ENCODE results near the gene ID1. TPM values are rescaled to one million over a fixed set of nuclear protein-coding genes. Genes with fewer than 3 reads are reported as not detected.

Gene ID1
- total and polyA plus RNA-seq, 10 of the 15 experiments (the other 5 are each of a cell fraction or from before 2014, with no cell fraction given) = 0.09 to 1.3 (median 0.47) TPM; not detected in 2

DNA sequence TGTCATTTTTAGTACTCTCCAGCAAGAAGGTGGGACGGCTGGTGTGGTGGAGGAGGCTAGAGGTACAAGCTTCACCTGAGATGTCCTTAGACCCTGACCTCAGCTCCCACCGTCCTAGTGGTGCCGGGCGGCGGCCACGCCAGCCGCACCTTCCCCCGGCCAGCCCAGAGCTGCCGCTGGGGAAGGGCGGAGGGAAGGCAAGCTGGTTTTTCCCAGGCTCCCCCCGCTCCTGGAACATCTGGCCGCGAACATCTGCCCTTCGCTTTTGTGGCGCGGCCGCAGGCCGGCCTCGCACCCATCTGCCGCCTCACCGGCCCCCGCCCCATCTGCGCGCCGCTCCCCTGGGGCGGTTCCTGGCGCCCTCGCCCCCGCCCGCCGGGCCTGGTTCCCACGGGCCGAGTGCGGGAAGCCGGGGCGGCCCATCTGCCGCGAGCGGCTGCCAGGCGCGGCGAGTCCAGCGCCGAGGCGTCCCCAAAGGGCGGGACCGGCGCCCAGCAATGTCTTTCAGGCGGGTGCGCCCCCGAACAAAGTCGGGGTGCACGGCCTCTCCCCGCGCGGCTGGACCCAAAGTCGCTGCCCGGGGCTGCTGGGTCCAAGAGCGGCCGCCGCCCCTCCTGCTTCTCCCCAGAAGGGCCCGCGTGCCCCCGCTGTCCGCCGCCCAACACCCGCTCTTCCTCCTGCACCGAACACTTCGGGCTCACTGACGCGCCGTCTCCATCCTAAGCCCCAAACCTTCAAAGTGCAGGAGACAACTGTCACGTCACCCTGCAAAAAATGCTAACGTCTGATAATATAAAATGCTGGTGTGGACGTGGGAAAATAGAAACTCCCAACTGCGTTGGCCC, 17.3 kb upstream of the ID1 start (continued):
- no peak for TF ChIP-seq CHD2 (IDR thresholded peaks at IDR 0.05; ENCODE audit: borderline replicate concordance, low read depth, low read length)
- TF ChIP-seq DPF2 (IDR thresholded peaks at IDR 0.05) = peak; percentile 54; the same call in 1 of the 2 replicates
- TF ChIP-seq TARDBP (IDR thresholded peaks at IDR 0.05; ENCODE audit: borderline replicate concordance) = no peak
- no peak for TF ChIP-seq EP300 (IDR thresholded peaks at IDR 0.05; ENCODE audit: borderline replicate concordance in 1 of 2, control insufficient read depth in 1 of 2, low read depth in 2 of 2, low read length in 2 of 2)
- no peak for TF ChIP-seq HDAC2 (IDR thresholded peaks at IDR 0.05)
- TF ChIP-seq BACH1 (IDR thresholded peaks at IDR 0.05; ENCODE audit: borderline replicate concordance) = 0 out of 2 replicates have a peak, but pooled peaks have one; percentile 35
- peak; percentile 72 for TF ChIP-seq SUZ12 (IDR thresholded peaks at IDR 0.05; ENCODE audit: unreplicated experiment)
- peak; percentile 76 for TF ChIP-seq MEF2B (IDR thresholded peaks at IDR 0.05; ENCODE audit: partially characterized antibody, poor library complexity, severe bottlenecking)

DNA sequence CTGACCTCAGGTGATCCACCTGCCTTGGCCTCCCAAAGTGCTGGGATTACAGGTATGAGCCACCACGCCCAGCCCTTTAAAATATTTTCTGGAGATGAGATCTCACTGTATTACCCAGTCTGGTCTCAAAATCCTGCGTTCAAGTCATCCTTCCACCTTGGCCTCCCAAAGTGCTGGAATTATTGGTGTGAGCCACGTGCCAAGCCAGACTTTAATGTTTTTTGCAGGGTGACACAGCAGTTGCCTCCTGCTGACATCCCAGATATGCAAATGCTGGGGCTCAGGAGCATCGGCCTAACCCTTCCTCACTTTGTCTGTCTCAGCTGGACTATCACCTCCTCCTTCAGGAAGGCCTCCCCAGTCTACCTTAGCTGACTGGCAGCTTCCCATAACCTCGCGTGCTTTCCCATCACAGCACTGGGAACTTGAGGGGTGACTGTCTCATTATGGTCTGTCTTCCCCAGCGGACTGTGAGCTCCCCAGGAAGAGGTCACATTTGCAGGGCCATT, 14.3 kb upstream of the ID1 start:
- no peak overlapping the region for H3K4me3 ChIP-seq
- ChIA-PET SMC1A (ENCODE audit: uncharacterized antibody, unreplicated experiment) (interaction anchor here (0.6 to 0.9 kb wide), 2 partner anchors 14 to 31 kb away, joined by 3 read pairs; partner anchors contain the start of gene ID1), POLR2A (interaction anchor here (1.1 kb wide), 1 partner anchor 14 kb away, joined by 3 read pairs; the partner anchor contains the start of gene ID1), CTCF (interaction anchor here (0.6 to 2.1 kb wide), 8 partner anchors 12 to 29 kb away, joined by 3 to 14 read pairs (median 4); no protein-coding TSS in a partner anchor), RAD21 (ENCODE audit: unreplicated experiment) (interaction anchor here (1.6 to 2.0 kb wide), 3 partner anchors 18 to 133 kb away, joined by 4 to 6 read pairs (median 6); partner anchors contain the start of gene BCL2L1)
- no peak overlapping the region for H2AFZ ChIP-seq (ENCODE audit: control insufficient read depth, low read depth, low read length)
- no peak overlapping the region for H3K4me2 ChIP-seq (ENCODE audit: control insufficient read depth, insufficient read depth)
- FAIRE-seq (no peak), DNase-seq (ENCODE audit: low read depth, low spot score) (no peak), ATAC-seq (no peak)
- H3K27ac ChIP-seq (ENCODE audit: control insufficient read depth, insufficient read depth) = no peak overlapping the region
- no peak overlapping the region for H3K9ac ChIP-seq (ENCODE audit: control insufficient read depth, insufficient read depth, low read length)
- H3K9me3 ChIP-seq (replicated peaks; ENCODE audit: control insufficient read depth, insufficient read depth, low read length) = no peaks in the 10 kb centered on the region
- BruUV-seq (replicated peaks) = no TSS peak
- 52% methylated on average over 7 of the region's 7 CpGs for WGBS (ENCODE audit: insufficient coverage, insufficient replicate concordance, low lambda C conversion rate, missing lambda C conversion rate)
- H3K36me3 ChIP-seq (ENCODE audit: control insufficient read depth in 2 of 2, insufficient read depth in 2 of 2, low read length in 1 of 2) = no peaks in the 10 kb centered on the region
- H4K20me1 ChIP-seq (ENCODE audit: control insufficient read depth, insufficient read depth) = no peaks in the 10 kb centered on the region
- intact Hi-C loops (cut with micrococcal nuclease; ENCODE audit: unreplicated experiment) (no loop called here), in situ Hi-C loops (cut with MboI) (no loop called here)
- peaks cover 5% of the 10 kb centered on the region for H3K4me1 ChIP-seq (ENCODE audit: control insufficient read depth, insufficient read depth, low read length)
- H3K27me3 ChIP-seq (replicated peaks in 1 of 2; ENCODE audit: control insufficient read depth in 2 of 2, insufficient read depth in 2 of 2, low read length in 1 of 2) = peaks cover 2% of the 10 kb centered on the region in 2 experiments; a peak in 2 of 4 replicates
- no peaks in the 10 kb centered on the region for H3K79me2 ChIP-seq (ENCODE audit: control insufficient read depth, insufficient read depth, low read length)
- no peak for TF ChIP-seq HDAC2 (IDR thresholded peaks at IDR 0.05)
- no peak for TF ChIP-seq EGR1 (IDR thresholded peaks at IDR 0.05; ENCODE audit: borderline replicate concordance in 1 of 2, low read depth in 2 of 2, low read length in 2 of 2)
- TF ChIP-seq NRF1 (conservative IDR thresholded peaks at IDR 0.05; ENCODE audit: low read depth, low read length) = no peak
- TF ChIP-seq, protein P1, sequence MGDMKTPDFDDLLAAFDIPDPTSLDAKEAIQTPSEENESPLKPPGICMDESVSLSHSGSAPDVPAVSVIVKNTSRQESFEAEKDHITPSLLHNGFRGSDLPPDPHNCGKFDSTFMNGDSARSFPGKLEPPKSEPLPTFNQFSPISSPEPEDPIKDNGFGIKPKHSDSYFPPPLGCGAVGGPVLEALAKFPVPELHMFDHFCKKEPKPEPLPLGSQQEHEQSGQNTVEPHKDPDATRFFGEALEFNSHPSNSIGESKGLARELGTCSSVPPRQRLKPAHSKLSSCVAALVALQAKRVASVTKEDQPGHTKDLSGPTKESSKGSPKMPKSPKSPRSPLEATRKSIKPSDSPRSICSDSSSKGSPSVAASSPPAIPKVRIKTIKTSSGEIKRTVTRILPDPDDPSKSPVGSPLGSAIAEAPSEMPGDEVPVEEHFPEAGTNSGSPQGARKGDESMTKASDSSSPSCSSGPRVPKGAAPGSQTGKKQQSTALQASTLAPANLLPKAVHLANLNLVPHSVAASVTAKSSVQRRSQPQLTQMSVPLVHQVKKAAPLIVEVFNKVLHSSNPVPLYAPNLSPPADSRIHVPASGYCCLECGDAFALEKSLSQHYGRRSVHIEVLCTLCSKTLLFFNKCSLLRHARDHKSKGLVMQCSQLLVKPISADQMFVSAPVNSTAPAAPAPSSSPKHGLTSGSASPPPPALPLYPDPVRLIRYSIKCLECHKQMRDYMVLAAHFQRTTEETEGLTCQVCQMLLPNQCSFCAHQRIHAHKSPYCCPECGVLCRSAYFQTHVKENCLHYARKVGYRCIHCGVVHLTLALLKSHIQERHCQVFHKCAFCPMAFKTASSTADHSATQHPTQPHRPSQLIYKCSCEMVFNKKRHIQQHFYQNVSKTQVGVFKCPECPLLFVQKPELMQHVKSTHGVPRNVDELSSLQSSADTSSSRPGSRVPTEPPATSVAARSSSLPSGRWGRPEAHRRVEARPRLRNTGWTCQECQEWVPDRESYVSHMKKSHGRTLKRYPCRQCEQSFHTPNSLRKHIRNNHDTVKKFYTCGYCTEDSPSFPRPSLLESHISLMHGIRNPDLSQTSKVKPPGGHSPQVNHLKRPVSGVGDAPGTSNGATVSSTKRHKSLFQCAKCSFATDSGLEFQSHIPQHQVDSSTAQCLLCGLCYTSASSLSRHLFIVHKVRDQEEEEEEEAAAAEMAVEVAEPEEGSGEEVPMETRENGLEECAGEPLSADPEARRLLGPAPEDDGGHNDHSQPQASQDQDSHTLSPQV (IDR thresholded peaks at IDR 0.05) = no peak
- TF ChIP-seq, protein P2, sequence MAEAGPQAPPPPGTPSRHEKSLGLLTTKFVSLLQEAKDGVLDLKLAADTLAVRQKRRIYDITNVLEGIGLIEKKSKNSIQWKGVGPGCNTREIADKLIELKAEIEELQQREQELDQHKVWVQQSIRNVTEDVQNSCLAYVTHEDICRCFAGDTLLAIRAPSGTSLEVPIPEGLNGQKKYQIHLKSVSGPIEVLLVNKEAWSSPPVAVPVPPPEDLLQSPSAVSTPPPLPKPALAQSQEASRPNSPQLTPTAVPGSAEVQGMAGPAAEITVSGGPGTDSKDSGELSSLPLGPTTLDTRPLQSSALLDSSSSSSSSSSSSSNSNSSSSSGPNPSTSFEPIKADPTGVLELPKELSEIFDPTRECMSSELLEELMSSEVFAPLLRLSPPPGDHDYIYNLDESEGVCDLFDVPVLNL (IDR thresholded peaks at IDR 0.05; ENCODE audit: low read depth, low read length) = no peak
- no peak for TF ChIP-seq MTA3 (IDR thresholded peaks at IDR 0.05; ENCODE audit: borderline replicate concordance, low read length)
- TF ChIP-seq TARDBP (IDR thresholded peaks at IDR 0.05; ENCODE audit: borderline replicate concordance) = no peak
- TF ChIP-seq NFXL1 (IDR thresholded peaks at IDR 0.05; ENCODE audit: borderline replicate concordance) = no peak
